Hepatocyte (in vitro differentiated cells): ENCODE measurements around the gene GPRC5C. TPM values are rescaled to one million over a fixed set of nuclear protein-coding genes. Genes with fewer than 3 reads are reported as not detected.

ENCODE experiments used
- DNase-seq: peaks from one replicate; pipeline ENCODE4 v3.0.0-alpha.2; 2016; ENCODE audit warnings: low spot score
- H2AFZ ChIP-seq: fragments of 200-600 bp; sonication (generic); 2 replicates; pipeline ENCODE4 v1.6.0; 2016; ENCODE audit warnings: antibody characterized with exemption, mild to moderate bottlenecking
- H3K27ac ChIP-seq: fragments of 200-600 bp; sonication (generic); 2 replicates; pipeline ENCODE4 v1.5.1; 2016; ENCODE audit warnings: mild to moderate bottlenecking
- H3K27me3 ChIP-seq: fragments of 200-600 bp; sonication (generic); 2 replicates; pipeline ENCODE4 v1.6.1; 2016
- H3K36me3 ChIP-seq: fragments of 200-600 bp; sonication (generic); replicated peaks from 2 replicates; pipeline ENCODE4 v1.5.1; 2016; ENCODE audit warnings: low read depth; ENCODE audit not compliant: insufficient read depth
- H3K4me1 ChIP-seq: fragments of 200-600 bp; sonication (generic); 2 replicates; pipeline ENCODE4 v1.5.1; 2016; ENCODE audit warnings: mild to moderate bottlenecking, moderate library complexity; ENCODE audit not compliant: insufficient read depth
- H3K4me2 ChIP-seq: fragments of 200-600 bp; sonication (generic); 2 replicates; pipeline ENCODE4 v1.6.0; 2016
- H3K4me3 ChIP-seq: fragments of 200-600 bp; sonication (generic); 2 replicates; pipeline ENCODE4 v1.5.1; 2016; ENCODE audit warnings: mild to moderate bottlenecking
- H3K79me2 ChIP-seq: fragments of 200-600 bp; sonication (generic); 2 replicates; pipeline ENCODE4 v1.6.0; 2017; ENCODE audit warnings: mild to moderate bottlenecking
- H3K9me2 ChIP-seq: fragments of 200-600 bp; sonication (generic); replicated peaks from 2 replicates; pipeline ENCODE4 v1.6.0; 2017; ENCODE audit warnings: mild to moderate bottlenecking; ENCODE audit not compliant: insufficient read depth
- H3K9me3 ChIP-seq: fragments of 200-600 bp; sonication (generic); 2 replicates; pipeline ENCODE4 v1.5.1; 2016; ENCODE audit warnings: low read depth, mild to moderate bottlenecking
- H4K20me1 ChIP-seq: fragments of 200-600 bp; sonication (generic); 2 replicates; pipeline ENCODE4 v1.6.0; 2016; ENCODE audit warnings: mild to moderate bottlenecking; ENCODE audit not compliant: insufficient read depth, poor library complexity, severe bottlenecking
- EZH2 ChIP-seq: fragments of 200-600 bp; sonication (generic); IDR thresholded peaks from 2 replicates; pipeline ENCODE4 v1.6.1; 2016; ENCODE audit warnings: antibody characterized with exemption, mild to moderate bottlenecking, borderline replicate concordance
- EZH2phosphoT487 ChIP-seq: fragments of 200-600 bp; sonication (generic); IDR thresholded peaks from one replicate; pipeline ENCODE4 v1.6.1; 2018; ENCODE audit warnings: antibody characterized with exemption, mild to moderate bottlenecking, low read depth, moderate library complexity; ENCODE audit not compliant: unreplicated experiment, severe bottlenecking
- WGBS: methylation state at CpG from one replicate; pipeline ENCODE4 v1.1.6; 2016; ENCODE audit warnings: low lambda C conversion rate; ENCODE audit errors: missing lambda C conversion rate; 5-methylcytosine and 5-hydroxymethylcytosine counted together
- polyA plus RNA-seq: library from polyadenylated mRNA; unstranded; fragments of >200 nt; fragmentation: Nextera tagmentation; extraction: Ambion mirVana; gene quantifications from 2 replicates; pipeline ENCODE4 v1.2.1, GENCODE V29; 2016
- total RNA-seq: library from RNA; depleted of rRNA; stranded (reverse); fragments of >200 nt; gene quantifications from 2 replicates; pipeline ENCODE4 v1.2.3, GENCODE V29; 2014
- TF ChIP-seq, protein P1 (sequence below): fragments of 200-600 bp; sonication (generic); IDR thresholded peaks from 2 replicates; pipeline ENCODE4 v1.5.1; 2016; ENCODE audit warnings: antibody characterized with exemption, mild to moderate bottlenecking; ENCODE audit not compliant: poor library complexity

GPRC5C gene
- total and polyA plus RNA-seq, 2 experiments from 2014 or later, result 150 to 237 TPM

DNA sequence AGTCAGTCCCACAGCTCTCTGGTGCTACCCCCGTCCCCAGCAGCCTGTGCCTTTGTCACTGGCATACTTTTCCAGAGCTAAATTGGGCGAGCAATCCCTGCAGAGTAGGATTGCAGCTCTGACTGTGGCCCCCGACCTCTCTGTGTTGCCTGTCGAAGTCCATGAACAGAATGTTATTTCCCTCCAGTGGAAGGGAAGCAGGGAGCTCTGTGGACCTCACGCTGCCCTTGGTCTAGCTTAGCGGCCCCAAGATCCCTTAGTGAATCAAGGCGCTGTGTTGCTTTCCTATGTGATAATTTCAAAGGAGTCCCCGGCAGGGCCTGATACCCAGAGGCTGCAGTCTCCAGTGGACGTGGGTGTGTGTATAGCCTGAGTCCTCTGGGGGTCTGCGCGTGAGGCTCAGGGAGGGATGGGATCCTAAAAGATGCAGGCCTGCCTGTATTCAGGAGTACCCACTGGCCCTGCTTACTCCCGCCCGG, 19.1 kb downstream of the GPRC5C start:
- DNase-seq, result no peak
- Histone ChIP-seq H4K20me1 (no peaks in the 10 kb centered on the region), H3K4me3 (no peak overlapping the region), H2AFZ (no peak overlapping the region), H3K27me3 (no peaks in the 10 kb centered on the region), H3K9me2 (no peaks in the 10 kb centered on the region), H3K9me3 (no peaks in the 10 kb centered on the region), H3K4me2 (no peak overlapping the region), H3K36me3 (no peaks in the 10 kb centered on the region), H3K79me2 (no peaks in the 10 kb centered on the region), H3K4me1 (peaks cover 18% of the 10 kb centered on the region), H3K27ac (no peak overlapping the region)
- TF ChIP-seq EZH2 (no peak), EZH2phosphoT487 (no peak)
- TF ChIP-seq, protein P1, sequence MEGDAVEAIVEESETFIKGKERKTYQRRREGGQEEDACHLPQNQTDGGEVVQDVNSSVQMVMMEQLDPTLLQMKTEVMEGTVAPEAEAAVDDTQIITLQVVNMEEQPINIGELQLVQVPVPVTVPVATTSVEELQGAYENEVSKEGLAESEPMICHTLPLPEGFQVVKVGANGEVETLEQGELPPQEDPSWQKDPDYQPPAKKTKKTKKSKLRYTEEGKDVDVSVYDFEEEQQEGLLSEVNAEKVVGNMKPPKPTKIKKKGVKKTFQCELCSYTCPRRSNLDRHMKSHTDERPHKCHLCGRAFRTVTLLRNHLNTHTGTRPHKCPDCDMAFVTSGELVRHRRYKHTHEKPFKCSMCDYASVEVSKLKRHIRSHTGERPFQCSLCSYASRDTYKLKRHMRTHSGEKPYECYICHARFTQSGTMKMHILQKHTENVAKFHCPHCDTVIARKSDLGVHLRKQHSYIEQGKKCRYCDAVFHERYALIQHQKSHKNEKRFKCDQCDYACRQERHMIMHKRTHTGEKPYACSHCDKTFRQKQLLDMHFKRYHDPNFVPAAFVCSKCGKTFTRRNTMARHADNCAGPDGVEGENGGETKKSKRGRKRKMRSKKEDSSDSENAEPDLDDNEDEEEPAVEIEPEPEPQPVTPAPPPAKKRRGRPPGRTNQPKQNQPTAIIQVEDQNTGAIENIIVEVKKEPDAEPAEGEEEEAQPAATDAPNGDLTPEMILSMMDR, result no peak
- WGBS, result 95% methylated on average over 13 of the region's 13 CpGs

DNA sequence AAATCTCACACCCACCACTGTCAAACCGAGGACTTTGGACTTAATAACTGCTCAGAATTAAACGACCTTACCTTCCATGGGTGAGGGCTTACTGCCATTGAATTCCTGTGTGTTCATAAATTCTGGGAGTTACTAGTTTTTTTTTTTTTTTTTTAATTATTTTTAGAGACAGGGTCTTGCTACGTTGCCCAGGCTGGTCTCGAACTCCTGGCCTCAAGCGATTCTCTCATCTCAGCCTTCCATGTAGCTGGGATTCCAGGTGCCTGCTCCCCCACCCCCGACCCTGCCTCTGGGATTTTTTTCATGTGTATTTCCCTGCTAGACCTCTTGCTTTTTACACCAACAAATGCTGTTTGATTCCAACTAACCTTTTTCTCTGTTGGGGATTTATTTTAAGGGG, 19.7 kb downstream of the GPRC5C start:
- H3K9me3 ChIP-seq, result no peaks in the 10 kb centered on the region
- peaks cover 18% of the 10 kb centered on the region for H3K4me1 ChIP-seq
- no peak overlapping the region for H3K4me2 ChIP-seq
- H2AFZ ChIP-seq, result no peak overlapping the region
- H4K20me1 ChIP-seq, result no peaks in the 10 kb centered on the region
- TF ChIP-seq EZH2phosphoT487, result no peak
- TF ChIP-seq, protein P1, result no peak
- no peak for TF ChIP-seq EZH2
- no peak overlapping the region for H3K27ac ChIP-seq
- DNase-seq, result no peak
- no peaks in the 10 kb centered on the region for H3K36me3 ChIP-seq
- no peaks in the 10 kb centered on the region for H3K79me2 ChIP-seq
- no peak overlapping the region for H3K4me3 ChIP-seq
- no peaks in the 10 kb centered on the region for H3K27me3 ChIP-seq
- WGBS, result 73% methylated on average over 6 of the region's 6 CpGs
- H3K9me2 ChIP-seq, result no peaks in the 10 kb centered on the region

DNA sequence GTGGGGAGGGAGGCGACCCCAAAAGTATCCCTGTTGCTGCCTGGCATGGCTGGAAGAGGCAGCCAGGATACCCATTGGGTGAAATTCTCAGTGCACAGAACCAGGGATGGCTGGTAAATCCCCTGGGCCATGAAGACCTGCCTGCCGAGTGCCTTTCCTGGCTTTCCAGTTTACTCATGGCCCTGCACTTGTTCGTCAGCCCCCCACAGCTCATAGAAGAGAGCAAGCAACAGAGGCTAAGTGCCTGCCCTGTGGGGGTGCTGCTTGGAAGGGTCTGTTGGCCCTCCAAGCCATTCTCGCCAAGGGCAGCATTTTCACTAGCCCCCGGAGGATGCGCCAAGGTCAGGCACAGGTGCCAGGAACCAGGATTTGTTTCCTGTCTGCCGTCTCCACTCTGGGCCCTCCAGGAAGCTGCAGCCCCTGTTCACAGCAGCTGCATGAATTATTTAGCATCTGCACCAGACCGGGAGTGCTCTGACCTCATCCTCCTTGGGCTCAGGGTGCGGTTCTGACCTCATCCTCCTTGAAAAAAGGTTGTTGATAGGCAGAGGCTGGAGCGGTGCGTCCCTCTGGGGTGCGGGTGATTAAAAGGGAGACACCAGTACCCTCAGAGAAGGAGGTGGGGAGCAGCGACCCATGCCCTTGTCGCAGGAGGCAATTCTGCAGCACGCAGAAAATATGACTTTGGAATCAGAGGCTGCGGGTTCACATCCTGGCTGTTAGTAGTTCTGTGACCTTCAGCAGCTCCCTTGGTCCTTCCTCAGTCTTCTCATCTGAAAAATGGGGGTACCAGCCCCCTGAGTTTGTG, 20.3 kb downstream of the GPRC5C start:
- no peak overlapping the region for H3K4me2 ChIP-seq
- no peak overlapping the region for H2AFZ ChIP-seq
- WGBS, result 60% methylated on average over 16 of the region's 16 CpGs
- H4K20me1 ChIP-seq, result no peaks in the 10 kb centered on the region
- no peaks in the 10 kb centered on the region for H3K9me3 ChIP-seq
- no peak overlapping the region for H3K4me3 ChIP-seq
- no peaks in the 10 kb centered on the region for H3K27me3 ChIP-seq
- no peaks in the 10 kb centered on the region for H3K9me2 ChIP-seq
- H3K36me3 ChIP-seq, result no peaks in the 10 kb centered on the region
- H3K27ac ChIP-seq, result no peak overlapping the region
- peaks cover 19% of the 10 kb centered on the region for H3K4me1 ChIP-seq
- TF ChIP-seq EZH2, result no peak
- no peak for TF ChIP-seq EZH2phosphoT487
- TF ChIP-seq, protein P1, result no peak
- H3K79me2 ChIP-seq, result no peaks in the 10 kb centered on the region
- no peak for DNase-seq
